Upper lobe of right lung (tissue), 1 donor: ENCODE measurements around the gene UPK1B. TPM values are rescaled to one million over a fixed set of nuclear protein-coding genes. Genes with fewer than 3 reads are reported as not detected.
A peak's percentile ranks its signal among the peaks of the same experiment; 100 is the strongest.
"Not testable (repeated sequence)": the region's sequence is repeated elsewhere in the genome, so short reads cannot be mapped to it uniquely, and the experiment has no call there.

Experiments
- ATAC-seq: fragments of 200-7000 bp; cut with Tn5 transposase; one replicate; pipeline ENCODE4 v1.9.1; 2020; ENCODE audit warnings: mild to moderate bottlenecking, moderate library complexity
- DNase-seq: peaks from one replicate; pipeline ENCODE4 v3.0.0-alpha.2; 2020
- H3K27ac ChIP-seq: fragments of 200-600 bp; one replicate; pipeline ENCODE4 v1.8.0; 2022
- H3K27me3 ChIP-seq: fragments of 200-600 bp; one replicate; pipeline ENCODE4 v1.8.0; 2022; ENCODE audit warnings: mild to moderate bottlenecking
- H3K36me3 ChIP-seq: fragments of 200-600 bp; one replicate; pipeline ENCODE4 v1.8.0; 2022
- H3K4me1 ChIP-seq: fragments of 200-600 bp; one replicate; pipeline ENCODE4 v1.8.0; 2022
- H3K4me3 ChIP-seq: fragments of 200-600 bp; one replicate; pipeline ENCODE4 v1.8.0; 2022; ENCODE audit warnings: mild to moderate bottlenecking
- H3K9me3 ChIP-seq: fragments of 200-600 bp; one replicate; pipeline ENCODE4 v1.8.0; 2022
- CTCF ChIP-seq: fragments of 200-600 bp; IDR thresholded peaks from one replicate; pipeline ENCODE4 v1.8.0; 2022; ENCODE audit warnings: antibody characterized with exemption
- intact Hi-C: fragments of 100-400 bp; cut with DNase I; formaldehyde crosslinking; loops from one replicate; pipeline ENCODE4 v1.11.0; 2022
- long read RNA-seq: library from polyadenylated mRNA; unstranded; transcript quantifications from one replicate; pipeline ENCODE4 v2.0.0, GENCODE V29; 2021
- total RNA-seq: library from RNA; stranded (reverse); fragmentation: NEBNext Ultra II Directional; extraction: Animal tissue kit (Norgen Biotek cat#: 25700); gene quantifications from one replicate; pipeline ENCODE4 v1.2.1, GENCODE V29; 2021
- donor health status: DM: no; HTN: yes; CAD: no; lungs with severe emphysema.

UPK1B gene
- 5.4 TPM for total RNA-seq
- long read RNA-seq, transcript UPK1B-201 (8 exons, 2,118 nt): major isoform, 9 of 10 reads
- long read RNA-seq, partial matches to known transcripts: 0 of 10 reads
- long read RNA-seq, other reads (novel, unspliced or antisense): 1 of 10 reads

- DNase-seq (no peak), ATAC-seq (peak; percentile 23)
- H3K4me3 ChIP-seq: no peak within 1 kb of the TSS
- no peaks in the 10 kb centered on the region for H3K9me3 ChIP-seq
- no peaks in the 10 kb centered on the region for H3K27me3 ChIP-seq
- H3K27ac ChIP-seq: no peak within 1 kb of the TSS
- no peaks in the 10 kb centered on the region for H3K4me1 ChIP-seq
- TF ChIP-seq CTCF: no peak
- intact Hi-C loops: no loop called here
- no peaks in the 10 kb centered on the region for H3K36me3 ChIP-seq
Observed at GRCh38 chr3:119173325-119173724, at the start of gene UPK1B. UPK1B (plus strand) TSS chr3:119173598; CDS start chr3:119186742, 13,144 bp downstream.

- intact Hi-C loops: no loop called here
- no peak for TF ChIP-seq CTCF
- ATAC-seq (no peak), DNase-seq (no peak)
- H3K4me1 ChIP-seq: no peaks in the 10 kb centered on the region
- no peaks in the 10 kb centered on the region for H3K9me3 ChIP-seq
- H3K27me3 ChIP-seq: peaks cover 3% of the 10 kb centered on the region
- no peak overlapping the region for H3K27ac ChIP-seq
- no peaks in the 10 kb centered on the region for H3K36me3 ChIP-seq
- H3K4me3 ChIP-seq: no peak overlapping the region
Observed at GRCh38 chr3:119125342-119125741, 48.1 kb upstream of the UPK1B start.

- no peak for ATAC-seq
- Histone ChIP-seq H3K27me3 (peaks cover 3% of the 10 kb centered on the region), H3K27ac (no peak overlapping the region), H3K4me1 (no peaks in the 10 kb centered on the region), H3K9me3 (no peaks in the 10 kb centered on the region), H3K36me3 (no peaks in the 10 kb centered on the region), H3K4me3 (no peak overlapping the region)
- intact Hi-C loops: no loop called here
- DNase-seq: peak; percentile 46
- TF ChIP-seq CTCF: no peak
Observed at GRCh38 chr3:119125742-119126504, 47.5 kb upstream of the UPK1B start.

- intact Hi-C loops, ATAC-seq: not testable (repeated sequence)
Observed at GRCh38 chr3:119130291-119130690, 43.1 kb upstream of the UPK1B start.

GRCh38 chr3:119132291-119132690 is 41.1 kb upstream of the UPK1B start:
- DNase-seq, H3K27me3 ChIP-seq, intact Hi-C loops, H3K27ac ChIP-seq, H3K4me3 ChIP-seq, H3K36me3 ChIP-seq, ATAC-seq, H3K9me3 ChIP-seq, H3K4me1 ChIP-seq: not testable (repeated sequence)

More at GRCh38 chr3:119130291-119130690, 43.1 kb upstream of the UPK1B start:
- not testable (repeated sequence) for H3K36me3 ChIP-seq, H3K9me3 ChIP-seq, H3K4me3 ChIP-seq, H3K27me3 ChIP-seq, H3K27ac ChIP-seq, DNase-seq, H3K4me1 ChIP-seq

GRCh38 chr3:119139360-119139759 is 34.0 kb upstream of the UPK1B start:
- intact Hi-C loops, H3K4me1 ChIP-seq, H3K9me3 ChIP-seq, H3K4me3 ChIP-seq, H3K27ac ChIP-seq, ATAC-seq, H3K36me3 ChIP-seq, H3K27me3 ChIP-seq, DNase-seq: not testable (repeated sequence)

GRCh38 chr3:119140466-119140865 is 32.9 kb upstream of the UPK1B start:
- no peak for ATAC-seq
- intact Hi-C loops: no loop called here

More at GRCh38 chr3:119140466-119140865, 32.9 kb upstream of the UPK1B start:
- Histone ChIP-seq H3K4me1 (no peaks in the 10 kb centered on the region), H3K36me3 (no peaks in the 10 kb centered on the region), H3K27me3 (no peaks in the 10 kb centered on the region), H3K27ac (no peak overlapping the region), H3K9me3 (no peaks in the 10 kb centered on the region), H3K4me3 (no peak overlapping the region)
- no peak for DNase-seq
- no peak for TF ChIP-seq CTCF
